K562 (cell line): ENCODE results near the gene ZMYND8. TPM values are rescaled to one million over a fixed set of nuclear protein-coding genes. Genes with fewer than 3 reads are reported as not detected.

Experiments
- MEF2A ChIP-seq: IDR thresholded peaks from 2 replicates; pipeline ENCODE4 v1.6.1; 2011; ENCODE audit warnings: low read depth, mild to moderate bottlenecking, low read length, moderate library complexity; ENCODE audit not compliant: control insufficient read depth
- NONO ChIP-seq, 2 experiments: fragments of 200-400 bp in 1 of 2; fragments of 450-650 bp in 1 of 2; formaldehyde crosslinking in 1 of 2; IDR thresholded peaks; 2 replicates each; pipeline ENCODE4 v1.6.1; 2017; ENCODE audit warnings: low read depth in 2 of 2, mild to moderate bottlenecking in 2 of 2, moderate library complexity in 2 of 2, low read length in 1 of 2
- PCBP2 ChIP-seq: fragments of 200-400 bp; formaldehyde crosslinking; IDR thresholded peaks from 2 replicates; pipeline ENCODE4 v1.6.1; 2018; ENCODE audit warnings: low read length, low read depth, mild to moderate bottlenecking, moderate library complexity; ENCODE audit not compliant: poor library complexity, severe bottlenecking
- SMAD3 ChIP-seq: fragments of 450-650 bp; formaldehyde crosslinking; conservative IDR thresholded peaks from 2 replicates; pipeline ENCODE4 v1.4.0; 2020; ENCODE audit warnings: mild to moderate bottlenecking
- TFAP4 ChIP-seq: sonication (generic); formaldehyde crosslinking; IDR thresholded peaks from 2 replicates; pipeline ENCODE4 v1.8.0; 2022; ENCODE audit warnings: missing genetic modification reagents, mild to moderate bottlenecking, moderate library complexity, borderline replicate concordance
- ZBTB11 ChIP-seq, 3 experiments: fragments of 200-800 bp in 1 of 3; fragments of 250-450 bp in 1 of 3; fragments of 450-650 bp in 1 of 3; sonication (Bioruptor Pico) in 1 of 3; sonication (Bioruptor generic) in 1 of 3; formaldehyde crosslinking in 1 of 3; IDR thresholded peaks; 2 replicates each; pipeline versions ENCODE4 v1.6.1 to v1.8.0; 2016 to 2022; ENCODE audit warnings: mild to moderate bottlenecking in 2 of 3, missing genetic modification characterization in 2 of 3, missing compliant biosample characterization in 1 of 3, moderate library complexity in 1 of 3
- ZEB2 ChIP-seq: fragments of 450-650 bp; IDR thresholded peaks from 2 replicates; pipeline ENCODE4 v1.6.1; 2016
- polyA plus RNA-seq, 8 experiments: library from polyadenylated mRNA; depleted of rRNA in 4 of 8; stranded (reverse) in 5 of 8; unstranded in 3 of 8; fragments of >200 nt; fragmentation: Nextera tagmentation in 2 of 8; fragmentation: Illumina TruSeq in 1 of 8; extraction: Ambion mirVana in 2 of 8; extraction: Trizol in 1 of 8; gene quantifications; 2 replicates each; pipeline versions ENCODE4 v1.2.1 to v1.2.3, GENCODE V29; 2011 to 2014; ENCODE audit warnings: inconsistent platforms in 1 of 8, missing spikeins in 1 of 8
- total RNA-seq, 7 experiments: library from RNA; depleted of rRNA in 6 of 7; stranded (reverse); fragments of >200 nt in 6 of 7; fragmentation: Illumina TruSeq in 2 of 7; extraction: Trizol in 2 of 7; gene quantifications; 2 replicates each; pipeline versions ENCODE4 v1.2.1 to v1.2.3, GENCODE V29; 2011 to 2021; ENCODE audit warnings: low replicate concordance in 1 of 7
- TF ChIP-seq, protein P1 (sequence below): sonication (generic); formaldehyde crosslinking; IDR thresholded peaks from 2 replicates; pipeline ENCODE4 v1.8.1; 2023; ENCODE audit warnings: mild to moderate bottlenecking, missing genetic modification reagents
- TF ChIP-seq, protein P2 (sequence below): sonication (generic); formaldehyde crosslinking; IDR thresholded peaks from 2 replicates; pipeline ENCODE4 v1.9.0; 2022; ENCODE audit warnings: mild to moderate bottlenecking, missing genetic modification reagents
- TF ChIP-seq, protein P3 (sequence below): fragments of 200-800 bp; sonication (Bioruptor generic); IDR thresholded peaks from 2 replicates; pipeline ENCODE4 v1.6.1; 2016; ENCODE audit warnings: missing genetic modification characterization, missing compliant biosample characterization
- TF ChIP-seq, protein P4 (sequence below): sonication (generic); formaldehyde crosslinking; IDR thresholded peaks from 2 replicates; pipeline ENCODE4 v1.8.1; 2023; ENCODE audit warnings: mild to moderate bottlenecking, missing genetic modification reagents

The ZMYND8 gene
- total and polyA plus RNA-seq, 9 of the 15 experiments (the other 6 are each of a cell fraction or from before 2014, with no cell fraction given) = 31.8 to 148 (median 71.9) TPM

DNA sequence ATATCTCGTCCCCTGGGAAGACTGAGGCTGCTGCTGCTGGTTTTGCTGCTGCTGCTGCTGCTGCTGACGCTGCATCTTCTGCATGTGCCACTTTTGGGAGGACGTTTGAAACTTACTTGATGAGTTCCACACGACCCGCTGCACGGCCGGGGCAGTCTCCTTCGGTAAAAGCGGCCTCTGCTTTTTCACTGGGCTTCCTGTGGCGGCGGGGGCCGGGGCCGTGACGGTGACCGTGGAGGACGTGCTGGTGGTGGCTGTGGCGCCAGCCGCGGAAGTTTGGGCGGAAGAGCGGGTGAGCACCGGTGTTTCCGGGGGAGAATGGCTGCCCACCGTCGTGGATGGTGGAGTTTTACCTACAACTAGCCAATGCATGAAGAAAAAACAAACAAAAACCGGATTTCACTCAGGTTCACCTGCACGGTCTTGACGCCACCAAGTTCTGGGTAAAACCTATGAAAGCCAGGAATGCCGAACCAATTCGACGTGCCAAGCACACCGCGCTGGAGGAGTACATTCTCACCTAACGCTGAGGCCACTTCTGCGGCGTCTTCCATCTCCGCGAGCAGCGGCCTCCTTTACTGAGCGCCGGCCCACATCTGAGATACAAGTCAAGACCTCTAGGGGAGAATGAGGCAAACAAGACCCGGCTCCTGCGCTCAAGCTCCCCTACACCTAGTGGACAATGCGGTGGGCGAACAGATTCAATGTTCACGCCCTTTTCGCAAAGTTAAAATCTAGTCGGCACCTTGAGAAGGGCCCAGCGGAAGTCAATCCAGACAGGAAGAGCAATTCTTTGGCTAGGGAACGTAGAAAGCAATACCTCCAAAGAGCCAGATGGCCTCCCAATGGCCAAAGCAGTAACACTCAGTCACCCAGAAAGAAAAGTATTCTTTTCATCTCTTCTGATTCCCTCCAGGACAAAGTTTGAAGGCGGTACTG is 117.5 kb downstream of the ZMYND8 start (continued):
- TF ChIP-seq ZBTB11 (CRISPR knock-in tag; IDR thresholded peaks at IDR 0.05) (peak in 1 of 3 experiments; percentile 84; a peak in 2 of 6 replicates), PCBP2 (no peak), NONO (IDR thresholded peaks at IDR 0.05; ENCODE audit: low read depth in 2 of 2, low read length in 1 of 2) (no peak), TFAP4 (CRISPR knock-in tag) (no peak), ZEB2 (no peak), MEF2A (no peak), SMAD3 (CRISPR knock-in tag) (no peak)
- TF ChIP-seq, protein P1, sequence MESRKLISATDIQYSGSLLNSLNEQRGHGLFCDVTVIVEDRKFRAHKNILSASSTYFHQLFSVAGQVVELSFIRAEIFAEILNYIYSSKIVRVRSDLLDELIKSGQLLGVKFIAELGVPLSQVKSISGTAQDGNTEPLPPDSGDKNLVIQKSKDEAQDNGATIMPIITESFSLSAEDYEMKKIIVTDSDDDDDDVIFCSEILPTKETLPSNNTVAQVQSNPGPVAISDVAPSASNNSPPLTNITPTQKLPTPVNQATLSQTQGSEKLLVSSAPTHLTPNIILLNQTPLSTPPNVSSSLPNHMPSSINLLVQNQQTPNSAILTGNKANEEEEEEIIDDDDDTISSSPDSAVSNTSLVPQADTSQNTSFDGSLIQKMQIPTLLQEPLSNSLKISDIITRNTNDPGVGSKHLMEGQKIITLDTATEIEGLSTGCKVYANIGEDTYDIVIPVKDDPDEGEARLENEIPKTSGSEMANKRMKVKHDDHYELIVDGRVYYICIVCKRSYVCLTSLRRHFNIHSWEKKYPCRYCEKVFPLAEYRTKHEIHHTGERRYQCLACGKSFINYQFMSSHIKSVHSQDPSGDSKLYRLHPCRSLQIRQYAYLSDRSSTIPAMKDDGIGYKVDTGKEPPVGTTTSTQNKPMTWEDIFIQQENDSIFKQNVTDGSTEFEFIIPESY = peak; percentile 77
- TF ChIP-seq, protein P2, sequence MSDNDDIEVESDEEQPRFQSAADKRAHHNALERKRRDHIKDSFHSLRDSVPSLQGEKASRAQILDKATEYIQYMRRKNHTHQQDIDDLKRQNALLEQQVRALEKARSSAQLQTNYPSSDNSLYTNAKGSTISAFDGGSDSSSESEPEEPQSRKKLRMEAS (CRISPR knock-in tag) = no peak
- TF ChIP-seq, protein P3, sequence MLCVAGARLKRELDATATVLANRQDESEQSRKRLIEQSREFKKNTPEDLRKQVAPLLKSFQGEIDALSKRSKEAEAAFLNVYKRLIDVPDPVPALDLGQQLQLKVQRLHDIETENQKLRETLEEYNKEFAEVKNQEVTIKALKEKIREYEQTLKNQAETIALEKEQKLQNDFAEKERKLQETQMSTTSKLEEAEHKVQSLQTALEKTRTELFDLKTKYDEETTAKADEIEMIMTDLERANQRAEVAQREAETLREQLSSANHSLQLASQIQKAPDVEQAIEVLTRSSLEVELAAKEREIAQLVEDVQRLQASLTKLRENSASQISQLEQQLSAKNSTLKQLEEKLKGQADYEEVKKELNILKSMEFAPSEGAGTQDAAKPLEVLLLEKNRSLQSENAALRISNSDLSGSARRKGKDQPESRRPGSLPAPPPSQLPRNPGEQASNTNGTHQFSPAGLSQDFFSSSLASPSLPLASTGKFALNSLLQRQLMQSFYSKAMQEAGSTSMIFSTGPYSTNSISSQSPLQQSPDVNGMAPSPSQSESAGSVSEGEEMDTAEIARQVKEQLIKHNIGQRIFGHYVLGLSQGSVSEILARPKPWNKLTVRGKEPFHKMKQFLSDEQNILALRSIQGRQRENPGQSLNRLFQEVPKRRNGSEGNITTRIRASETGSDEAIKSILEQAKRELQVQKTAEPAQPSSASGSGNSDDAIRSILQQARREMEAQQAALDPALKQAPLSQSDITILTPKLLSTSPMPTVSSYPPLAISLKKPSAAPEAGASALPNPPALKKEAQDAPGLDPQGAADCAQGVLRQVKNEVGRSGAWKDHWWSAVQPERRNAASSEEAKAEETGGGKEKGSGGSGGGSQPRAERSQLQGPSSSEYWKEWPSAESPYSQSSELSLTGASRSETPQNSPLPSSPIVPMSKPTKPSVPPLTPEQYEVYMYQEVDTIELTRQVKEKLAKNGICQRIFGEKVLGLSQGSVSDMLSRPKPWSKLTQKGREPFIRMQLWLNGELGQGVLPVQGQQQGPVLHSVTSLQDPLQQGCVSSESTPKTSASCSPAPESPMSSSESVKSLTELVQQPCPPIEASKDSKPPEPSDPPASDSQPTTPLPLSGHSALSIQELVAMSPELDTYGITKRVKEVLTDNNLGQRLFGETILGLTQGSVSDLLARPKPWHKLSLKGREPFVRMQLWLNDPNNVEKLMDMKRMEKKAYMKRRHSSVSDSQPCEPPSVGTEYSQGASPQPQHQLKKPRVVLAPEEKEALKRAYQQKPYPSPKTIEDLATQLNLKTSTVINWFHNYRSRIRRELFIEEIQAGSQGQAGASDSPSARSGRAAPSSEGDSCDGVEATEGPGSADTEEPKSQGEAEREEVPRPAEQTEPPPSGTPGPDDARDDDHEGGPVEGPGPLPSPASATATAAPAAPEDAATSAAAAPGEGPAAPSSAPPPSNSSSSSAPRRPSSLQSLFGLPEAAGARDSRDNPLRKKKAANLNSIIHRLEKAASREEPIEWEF (CRISPR knock-in tag) = no peak
- TF ChIP-seq, protein P4, sequence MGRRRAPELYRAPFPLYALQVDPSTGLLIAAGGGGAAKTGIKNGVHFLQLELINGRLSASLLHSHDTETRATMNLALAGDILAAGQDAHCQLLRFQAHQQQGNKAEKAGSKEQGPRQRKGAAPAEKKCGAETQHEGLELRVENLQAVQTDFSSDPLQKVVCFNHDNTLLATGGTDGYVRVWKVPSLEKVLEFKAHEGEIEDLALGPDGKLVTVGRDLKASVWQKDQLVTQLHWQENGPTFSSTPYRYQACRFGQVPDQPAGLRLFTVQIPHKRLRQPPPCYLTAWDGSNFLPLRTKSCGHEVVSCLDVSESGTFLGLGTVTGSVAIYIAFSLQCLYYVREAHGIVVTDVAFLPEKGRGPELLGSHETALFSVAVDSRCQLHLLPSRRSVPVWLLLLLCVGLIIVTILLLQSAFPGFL = no peak
